Nephron progenitor cell (in vitro differentiated cells): ENCODE results near the gene RBM47.

Experiments used
- DNase-seq: peaks from one replicate; pipeline ENCODE4 v3.0.0; 2021
- H3K27ac Mint-ChIP-seq: 2 replicates; pipeline ENCODE4 v1.8.0; 2021; ENCODE audit warnings: mild to moderate bottlenecking, moderate library complexity, mixed read lengths
- H3K27me3 Mint-ChIP-seq: 2 replicates; pipeline ENCODE4 v1.8.0; 2021; ENCODE audit warnings: mild to moderate bottlenecking, low read depth, mixed read lengths; ENCODE audit not compliant: poor library complexity
- H3K36me3 Mint-ChIP-seq: 2 replicates; pipeline ENCODE4 v1.8.0; 2021; ENCODE audit warnings: low read depth, mixed read lengths
- H3K4me1 Mint-ChIP-seq: 2 replicates; pipeline ENCODE4 v1.8.0; 2021; ENCODE audit warnings: mixed read lengths
- H3K4me3 Mint-ChIP-seq: 2 replicates; pipeline ENCODE4 v1.8.0; 2021; ENCODE audit warnings: mild to moderate bottlenecking, moderate library complexity, mixed read lengths
- H3K9me3 Mint-ChIP-seq: 2 replicates; pipeline ENCODE4 v1.8.0; 2021; ENCODE audit warnings: mild to moderate bottlenecking, moderate library complexity, mixed read lengths
- TF ChIP-seq, protein P1 (sequence below): fragments of 200-600 bp; sonication (generic); IDR thresholded peaks from 2 replicates; pipeline ENCODE4 v1.5.0; 2021; ENCODE audit warnings: antibody characterized with exemption

RBM47 gene

GRCh38 chr4:40536032-40536431, 93.6 kb downstream of the RBM47 start:
- no peak overlapping the region for H3K27ac Mint-ChIP-seq
- TF ChIP-seq, protein P1, sequence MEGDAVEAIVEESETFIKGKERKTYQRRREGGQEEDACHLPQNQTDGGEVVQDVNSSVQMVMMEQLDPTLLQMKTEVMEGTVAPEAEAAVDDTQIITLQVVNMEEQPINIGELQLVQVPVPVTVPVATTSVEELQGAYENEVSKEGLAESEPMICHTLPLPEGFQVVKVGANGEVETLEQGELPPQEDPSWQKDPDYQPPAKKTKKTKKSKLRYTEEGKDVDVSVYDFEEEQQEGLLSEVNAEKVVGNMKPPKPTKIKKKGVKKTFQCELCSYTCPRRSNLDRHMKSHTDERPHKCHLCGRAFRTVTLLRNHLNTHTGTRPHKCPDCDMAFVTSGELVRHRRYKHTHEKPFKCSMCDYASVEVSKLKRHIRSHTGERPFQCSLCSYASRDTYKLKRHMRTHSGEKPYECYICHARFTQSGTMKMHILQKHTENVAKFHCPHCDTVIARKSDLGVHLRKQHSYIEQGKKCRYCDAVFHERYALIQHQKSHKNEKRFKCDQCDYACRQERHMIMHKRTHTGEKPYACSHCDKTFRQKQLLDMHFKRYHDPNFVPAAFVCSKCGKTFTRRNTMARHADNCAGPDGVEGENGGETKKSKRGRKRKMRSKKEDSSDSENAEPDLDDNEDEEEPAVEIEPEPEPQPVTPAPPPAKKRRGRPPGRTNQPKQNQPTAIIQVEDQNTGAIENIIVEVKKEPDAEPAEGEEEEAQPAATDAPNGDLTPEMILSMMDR: no peak
- DNase-seq: no peak
- H3K4me3 Mint-ChIP-seq: no peak overlapping the region
- H3K36me3 Mint-ChIP-seq: no peaks in the 10 kb centered on the region
- H3K27me3 Mint-ChIP-seq: no peaks in the 10 kb centered on the region
- H3K4me1 Mint-ChIP-seq: peaks cover 4% of the 10 kb centered on the region
- H3K9me3 Mint-ChIP-seq: no peaks in the 10 kb centered on the region

DNA sequence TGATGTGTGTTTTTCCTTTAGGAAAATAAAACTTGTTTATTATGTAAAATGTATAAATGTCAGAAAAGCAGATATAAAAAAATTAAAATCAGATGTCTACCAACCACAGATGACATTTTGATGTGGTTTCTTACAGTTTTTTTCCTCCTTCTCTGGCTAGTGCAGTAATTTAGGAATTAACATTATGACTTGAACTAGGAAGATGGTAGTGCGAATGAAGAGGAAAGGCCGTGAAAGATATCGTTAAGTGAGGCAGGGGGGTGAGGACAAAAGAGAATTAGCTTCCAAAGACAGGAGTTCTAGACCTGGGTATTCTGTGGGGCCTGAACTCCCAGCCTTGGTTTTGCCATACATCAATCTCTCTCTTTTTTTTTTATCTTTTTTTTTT, 98.0 kb downstream of the RBM47 start:
- H3K27me3 Mint-ChIP-seq: no peaks in the 10 kb centered on the region
- no peak for DNase-seq
- H3K9me3 Mint-ChIP-seq: no peaks in the 10 kb centered on the region
- H3K4me1 Mint-ChIP-seq: peaks cover 4% of the 10 kb centered on the region
- TF ChIP-seq, protein P1: no peak
- no peaks in the 10 kb centered on the region for H3K36me3 Mint-ChIP-seq
- H3K4me3 Mint-ChIP-seq: no peak overlapping the region
- H3K27ac Mint-ChIP-seq: no peak overlapping the region

- H3K36me3 Mint-ChIP-seq: no peaks in the 10 kb centered on the region
- DNase-seq: no peak
- H3K27ac Mint-ChIP-seq: peak overlapping the region; percentile 15
- no peaks in the 10 kb centered on the region for H3K27me3 Mint-ChIP-seq
- H3K9me3 Mint-ChIP-seq: no peaks in the 10 kb centered on the region
- no peak overlapping the region for H3K4me3 Mint-ChIP-seq
- H3K4me1 Mint-ChIP-seq: peaks cover 6% of the 10 kb centered on the region
- TF ChIP-seq, protein P1: no peak
Observed at GRCh38 chr4:40530961-40531635, 98.6 kb downstream of the RBM47 start.

DNA sequence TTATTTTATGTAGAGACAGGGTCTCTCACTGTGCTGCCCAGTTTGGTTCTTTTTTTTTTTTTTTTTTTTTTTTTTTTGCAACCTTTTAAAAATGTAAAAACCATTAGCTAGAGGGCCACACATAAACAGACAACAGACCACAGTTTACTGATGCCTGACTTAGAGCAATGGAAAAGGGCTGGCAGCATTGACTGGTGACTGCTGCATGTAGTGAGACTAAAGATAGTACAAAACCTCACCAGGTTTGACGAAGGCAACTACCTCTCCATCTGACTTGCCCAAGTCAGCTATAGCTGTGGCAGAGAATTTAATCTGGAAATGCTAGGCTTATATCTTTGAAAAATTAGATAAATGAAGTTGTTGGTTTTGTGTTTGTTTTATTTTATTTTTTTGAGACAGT, 102.9 kb downstream of the RBM47 start:
- Mint-ChIP-seq H3K4me3 (no peak overlapping the region), H3K36me3 (no peaks in the 10 kb centered on the region), H3K4me1 (peaks cover 11% of the 10 kb centered on the region), H3K27me3 (no peaks in the 10 kb centered on the region), H3K9me3 (no peaks in the 10 kb centered on the region), H3K27ac (no peak overlapping the region)
- DNase-seq: no peak
- TF ChIP-seq, protein P1: no peak

DNA sequence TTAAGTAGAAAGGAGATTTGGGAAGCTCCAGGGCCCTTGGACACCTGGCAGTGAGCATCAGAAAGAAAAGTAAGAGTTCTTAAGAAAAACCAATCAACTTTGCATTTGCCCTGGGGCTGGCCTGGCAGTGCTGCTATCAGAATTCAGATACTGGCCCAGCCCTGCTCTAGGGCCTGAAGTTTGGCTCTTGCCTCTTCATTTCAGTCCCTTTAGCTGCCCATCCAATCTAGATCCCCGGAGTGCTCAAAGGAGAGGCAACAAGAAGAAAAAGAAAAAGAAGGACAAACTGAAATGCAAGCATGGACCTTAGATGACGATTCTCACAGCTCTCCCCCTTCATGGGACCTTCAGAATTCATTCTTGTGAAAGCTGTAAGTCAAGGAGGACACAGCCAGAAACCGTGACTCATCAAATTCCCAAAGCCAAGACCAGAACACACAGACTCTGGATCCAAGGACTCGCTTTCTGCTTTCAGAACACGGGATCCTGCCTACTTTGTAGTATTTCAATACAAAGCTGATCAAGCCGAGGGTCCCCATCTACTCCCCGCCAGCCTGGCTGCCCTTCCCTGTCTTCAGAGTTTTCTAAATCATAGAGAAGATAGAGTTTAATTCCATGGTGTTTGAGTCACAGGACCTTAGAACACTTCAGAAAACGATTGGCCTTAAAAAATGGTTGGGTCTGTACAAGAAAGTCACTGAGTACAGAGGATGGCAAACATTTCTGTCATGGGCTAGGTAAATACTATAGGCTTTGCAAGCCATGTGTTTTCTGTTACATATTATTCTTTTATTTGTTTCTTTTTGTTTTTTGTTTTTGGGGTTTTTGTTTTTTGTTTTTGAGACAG, 103.7 kb downstream of the RBM47 start:
- H3K4me3 Mint-ChIP-seq: no peak overlapping the region
- TF ChIP-seq, protein P1: no peak
- H3K27me3 Mint-ChIP-seq: no peaks in the 10 kb centered on the region
- H3K36me3 Mint-ChIP-seq: no peaks in the 10 kb centered on the region
- H3K4me1 Mint-ChIP-seq: peaks cover 11% of the 10 kb centered on the region
- no peak for DNase-seq
- peak overlapping the region; percentile 88 for H3K27ac Mint-ChIP-seq
- H3K9me3 Mint-ChIP-seq: no peaks in the 10 kb centered on the region
